Measurements from ENCODE around the gene VWCE. TPM values are rescaled to one million over a fixed set of nuclear protein-coding genes. Genes with fewer than 3 reads are reported as not detected.

Gene VWCE
- total RNA-seq, 1 experiment from 2014 or later, result 8.0 TPM

GRCh38 chr11:61341706-61342105 is 46.6 kb upstream of the VWCE start:
- no TSS peak for BruUV-seq (replicated peaks)
- POLR2A ChIA-PET (ENCODE audit: low non-redundant PET), result no interaction called here
- Histone ChIP-seq H3K4me1 (ENCODE audit: insufficient read depth, low read length, poor library complexity, severe bottlenecking) (no peaks in the 10 kb centered on the region), H3K27me3 (replicated peaks; ENCODE audit: insufficient read depth, low read depth, low read length, poor library complexity) (no peaks in the 10 kb centered on the region), H3K4me3 (ENCODE audit: low read depth, low read length, poor library complexity, severe bottlenecking) (no peak overlapping the region), H3K27ac (ENCODE audit: low read depth, low read length, poor library complexity, severe bottlenecking) (no peak overlapping the region), H3K36me3 (ENCODE audit: insufficient read depth, low read length, poor library complexity, severe bottlenecking) (peaks cover 20% of the 10 kb centered on the region), H3K9me3 (ENCODE audit: low read depth, low read length, poor library complexity, severe bottlenecking) (no peaks in the 10 kb centered on the region)
- TF ChIP-seq CTCF (conservative IDR thresholded peaks at IDR 0.05; ENCODE audit: low read depth, low read length), result no peak
- no peak for TF ChIP-seq EZH2 (IDR thresholded peaks at IDR 0.05; ENCODE audit: borderline replicate concordance, low read depth, low read length, poor library complexity, severe bottlenecking)
- DNase-seq (ENCODE audit: low spot score), result no peak
- intact Hi-C loops (cut with micrococcal nuclease; ENCODE audit: unreplicated experiment), result no loop called here
- CTCF ChIA-PET, result no interaction called here

- H3K4me1 ChIP-seq (ENCODE audit: insufficient read depth, low read length, poor library complexity, severe bottlenecking), result no peaks in the 10 kb centered on the region
- no peak overlapping the region for H3K4me3 ChIP-seq (ENCODE audit: low read depth, low read length, poor library complexity, severe bottlenecking)
- peaks cover 20% of the 10 kb centered on the region for H3K36me3 ChIP-seq (ENCODE audit: insufficient read depth, low read length, poor library complexity, severe bottlenecking)
- H3K9me3 ChIP-seq (ENCODE audit: low read depth, low read length, poor library complexity, severe bottlenecking), result no peaks in the 10 kb centered on the region
- H3K27ac ChIP-seq (ENCODE audit: low read depth, low read length, poor library complexity, severe bottlenecking), result no peak overlapping the region
- H3K27me3 ChIP-seq (replicated peaks; ENCODE audit: insufficient read depth, low read depth, low read length, poor library complexity), result no peaks in the 10 kb centered on the region
- intact Hi-C loops (cut with micrococcal nuclease; ENCODE audit: unreplicated experiment), result no loop called here
- BruUV-seq (replicated peaks), result no TSS peak
- TF ChIP-seq EZH2 (IDR thresholded peaks at IDR 0.05; ENCODE audit: borderline replicate concordance, low read depth, low read length, poor library complexity, severe bottlenecking), result no peak
- no peak for TF ChIP-seq CTCF (conservative IDR thresholded peaks at IDR 0.05; ENCODE audit: low read depth, low read length)
- CTCF ChIA-PET, result no interaction called here
- POLR2A ChIA-PET (ENCODE audit: low non-redundant PET), result no interaction called here
- DNase-seq (ENCODE audit: low spot score), result no peak
Observed at GRCh38 chr11:61340979-61341378, 45.9 kb upstream of the VWCE start.

GRCh38 chr11:61339490-61339878 is 44.4 kb upstream of the VWCE start:
- no peak for DNase-seq (ENCODE audit: low spot score)
- Histone ChIP-seq H3K9me3 (ENCODE audit: low read depth, low read length, poor library complexity, severe bottlenecking) (no peaks in the 10 kb centered on the region), H3K4me1 (ENCODE audit: insufficient read depth, low read length, poor library complexity, severe bottlenecking) (no peaks in the 10 kb centered on the region), H3K27ac (ENCODE audit: low read depth, low read length, poor library complexity, severe bottlenecking) (no peak overlapping the region), H3K36me3 (ENCODE audit: insufficient read depth, low read length, poor library complexity, severe bottlenecking) (peaks cover 17% of the 10 kb centered on the region), H3K4me3 (ENCODE audit: low read depth, low read length, poor library complexity, severe bottlenecking) (no peak overlapping the region), H3K27me3 (replicated peaks; ENCODE audit: insufficient read depth, low read depth, low read length, poor library complexity) (no peaks in the 10 kb centered on the region)
- ChIA-PET POLR2A (ENCODE audit: low non-redundant PET) (interaction anchor here (0.6 kb wide), 1 partner anchor 18 kb away, joined by 8 read pairs; no protein-coding TSS in a partner anchor), CTCF (no interaction called here)
- no TSS peak for BruUV-seq (replicated peaks)
- TF ChIP-seq EZH2 (IDR thresholded peaks at IDR 0.05; ENCODE audit: borderline replicate concordance, low read depth, low read length, poor library complexity, severe bottlenecking), result no peak
- no peak for TF ChIP-seq CTCF (conservative IDR thresholded peaks at IDR 0.05; ENCODE audit: low read depth, low read length)
- intact Hi-C loops (cut with micrococcal nuclease; ENCODE audit: unreplicated experiment), result no loop called here

Data from A673 (cell line).